ENCODE data around the gene ACY1.
A peak's percentile ranks its signal among the peaks of the same experiment; 100 is the strongest.

Gene ACY1

DNA sequence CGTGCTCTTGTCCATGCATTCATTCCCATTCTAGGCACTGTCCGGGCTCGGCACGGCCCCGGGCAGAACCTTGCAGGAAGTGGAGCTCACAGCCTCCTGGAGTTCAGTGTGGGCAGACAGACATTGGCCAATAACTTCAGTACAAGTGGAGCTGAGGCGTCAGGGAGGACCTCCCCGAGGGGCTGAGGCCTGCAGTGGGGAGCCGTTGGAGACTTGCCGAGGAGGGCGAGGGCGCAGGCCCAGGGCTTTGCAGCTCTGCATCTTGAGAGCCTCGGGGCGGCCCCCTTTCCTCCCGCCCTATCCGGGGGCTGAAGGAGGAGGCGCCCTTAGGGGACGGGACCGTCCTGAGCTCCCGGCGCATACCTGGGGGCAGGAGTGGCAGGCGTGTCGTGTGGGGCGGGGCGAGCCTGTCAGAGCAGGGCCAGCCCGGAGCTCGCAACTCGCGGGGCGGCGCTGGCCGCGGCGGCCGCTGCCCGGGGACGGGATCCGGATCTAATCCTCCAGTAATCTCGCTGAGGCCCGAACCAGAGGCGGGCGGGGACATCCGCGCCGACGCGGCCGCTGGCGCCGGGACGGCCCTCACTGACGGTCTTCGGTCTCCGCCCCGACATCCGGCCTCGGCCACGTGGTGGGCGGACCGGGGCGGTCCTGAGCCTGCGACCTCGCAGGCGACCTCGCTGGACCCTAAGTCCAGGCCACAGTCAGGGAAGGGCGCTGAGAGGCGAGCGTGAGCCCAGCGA, at the start of gene ACY1:
Gene ACY1 (plus strand): TSS at position 698 of the 740 bp plus-strand sequence. CDS start 530 bp downstream, outside the sequence.
- Histone ChIP-seq H3K79me2 (ENCODE audit: control insufficient read depth, low read length) (peaks cover 23% of the 10 kb centered on the region), H3K9me3 (ENCODE audit: control insufficient read depth, insufficient read depth, low read length) (no peaks in the 10 kb centered on the region), H3K36me3 (ENCODE audit: control insufficient read depth, low read length) (peaks cover 6% of the 10 kb centered on the region; the same call in 1 of the 2 replicates), H3K27me3 (ENCODE audit: control insufficient read depth, low read length) (no peaks in the 10 kb centered on the region), H3K4me2 (ENCODE audit: low read length) (peak within 1 kb of the TSS; percentile 99), H3K4me3 (ENCODE audit: low read length) (peak within 1 kb of the TSS; percentile 90), H3K9me2 (replicated peaks; ENCODE audit: control insufficient read depth, low read length) (no peaks in the 10 kb centered on the region), H3F3A (ENCODE audit: control insufficient read depth, insufficient read depth) (peaks cover 14% of the 10 kb centered on the region), H3K27ac (ENCODE audit: low read depth, low read length) (peak within 1 kb of the TSS; percentile 60), H3K4me1 (ENCODE audit: control insufficient read depth, low read length) (peaks cover 30% of the 10 kb centered on the region), H4K20me1 (ENCODE audit: control insufficient read depth, insufficient read depth, low read depth, low read length) (no peaks in the 10 kb centered on the region)
- TF ChIP-seq EZH2phosphoT487 (IDR thresholded peaks at IDR 0.05; ENCODE audit: borderline replicate concordance, low read length) = no peak
- TF ChIP-seq, protein P1, sequence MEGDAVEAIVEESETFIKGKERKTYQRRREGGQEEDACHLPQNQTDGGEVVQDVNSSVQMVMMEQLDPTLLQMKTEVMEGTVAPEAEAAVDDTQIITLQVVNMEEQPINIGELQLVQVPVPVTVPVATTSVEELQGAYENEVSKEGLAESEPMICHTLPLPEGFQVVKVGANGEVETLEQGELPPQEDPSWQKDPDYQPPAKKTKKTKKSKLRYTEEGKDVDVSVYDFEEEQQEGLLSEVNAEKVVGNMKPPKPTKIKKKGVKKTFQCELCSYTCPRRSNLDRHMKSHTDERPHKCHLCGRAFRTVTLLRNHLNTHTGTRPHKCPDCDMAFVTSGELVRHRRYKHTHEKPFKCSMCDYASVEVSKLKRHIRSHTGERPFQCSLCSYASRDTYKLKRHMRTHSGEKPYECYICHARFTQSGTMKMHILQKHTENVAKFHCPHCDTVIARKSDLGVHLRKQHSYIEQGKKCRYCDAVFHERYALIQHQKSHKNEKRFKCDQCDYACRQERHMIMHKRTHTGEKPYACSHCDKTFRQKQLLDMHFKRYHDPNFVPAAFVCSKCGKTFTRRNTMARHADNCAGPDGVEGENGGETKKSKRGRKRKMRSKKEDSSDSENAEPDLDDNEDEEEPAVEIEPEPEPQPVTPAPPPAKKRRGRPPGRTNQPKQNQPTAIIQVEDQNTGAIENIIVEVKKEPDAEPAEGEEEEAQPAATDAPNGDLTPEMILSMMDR (IDR thresholded peaks at IDR 0.05; ENCODE audit: low read depth, low read length, poor library complexity, severe bottlenecking) = no peak

DNA sequence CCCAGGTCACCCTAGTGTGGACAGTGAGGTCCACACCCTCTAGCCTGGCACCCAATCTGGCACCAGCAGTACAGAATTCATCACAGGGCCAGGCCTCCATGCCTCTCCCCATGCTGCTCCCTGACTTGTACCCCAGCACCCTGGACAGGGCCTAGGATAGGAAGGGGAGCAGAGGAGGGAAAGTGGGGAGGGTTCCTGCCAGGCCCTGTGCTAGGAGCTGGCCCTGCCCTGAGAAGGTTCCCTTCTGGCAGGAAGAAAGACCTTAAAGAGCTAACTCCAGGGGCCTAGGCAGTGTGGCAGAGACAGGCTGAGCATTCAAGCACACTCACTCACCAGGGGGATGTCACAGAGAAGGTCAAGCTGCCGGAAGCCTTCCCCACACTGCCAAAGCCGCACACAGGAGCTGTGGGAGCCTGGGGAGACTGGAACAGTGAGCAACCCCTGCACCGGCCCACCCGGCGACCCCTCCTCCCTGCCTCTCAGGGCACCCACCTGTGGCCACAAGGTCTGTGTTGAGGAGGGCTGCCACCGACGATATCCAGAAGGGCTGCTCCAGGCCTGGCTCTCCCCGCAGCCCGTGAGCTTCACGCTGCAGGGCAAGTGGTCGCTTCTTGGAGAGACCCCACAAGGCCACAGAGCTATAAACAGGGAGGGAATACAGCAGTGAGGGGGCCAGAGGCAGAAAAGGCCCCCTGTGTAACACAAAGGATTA, 49.0 kb upstream of the ACY1 start:
- Histone ChIP-seq H3F3A (ENCODE audit: control insufficient read depth, insufficient read depth) (no peaks in the 10 kb centered on the region), H4K20me1 (ENCODE audit: control insufficient read depth, insufficient read depth, low read depth, low read length) (no peaks in the 10 kb centered on the region; the same call in 1 of the 2 replicates), H3K4me1 (ENCODE audit: control insufficient read depth, low read length) (peaks cover 3% of the 10 kb centered on the region), H3K79me2 (ENCODE audit: control insufficient read depth, low read length) (peaks cover 14% of the 10 kb centered on the region), H3K4me2 (ENCODE audit: low read length) (no peak overlapping the region), H3K36me3 (ENCODE audit: control insufficient read depth, low read length) (peaks cover 59% of the 10 kb centered on the region), H3K9me2 (replicated peaks; ENCODE audit: control insufficient read depth, low read length) (no peaks in the 10 kb centered on the region), H3K9me3 (ENCODE audit: control insufficient read depth, insufficient read depth, low read length) (no peaks in the 10 kb centered on the region), H3K27ac (ENCODE audit: low read depth, low read length) (no peak overlapping the region), H3K27me3 (ENCODE audit: control insufficient read depth, low read length) (no peaks in the 10 kb centered on the region), H3K4me3 (ENCODE audit: low read length) (no peak overlapping the region)
- TF ChIP-seq EZH2phosphoT487 (IDR thresholded peaks at IDR 0.05; ENCODE audit: borderline replicate concordance, low read length) = no peak
- TF ChIP-seq, protein P1 (IDR thresholded peaks at IDR 0.05; ENCODE audit: low read depth, low read length, poor library complexity, severe bottlenecking) = no peak

DNA sequence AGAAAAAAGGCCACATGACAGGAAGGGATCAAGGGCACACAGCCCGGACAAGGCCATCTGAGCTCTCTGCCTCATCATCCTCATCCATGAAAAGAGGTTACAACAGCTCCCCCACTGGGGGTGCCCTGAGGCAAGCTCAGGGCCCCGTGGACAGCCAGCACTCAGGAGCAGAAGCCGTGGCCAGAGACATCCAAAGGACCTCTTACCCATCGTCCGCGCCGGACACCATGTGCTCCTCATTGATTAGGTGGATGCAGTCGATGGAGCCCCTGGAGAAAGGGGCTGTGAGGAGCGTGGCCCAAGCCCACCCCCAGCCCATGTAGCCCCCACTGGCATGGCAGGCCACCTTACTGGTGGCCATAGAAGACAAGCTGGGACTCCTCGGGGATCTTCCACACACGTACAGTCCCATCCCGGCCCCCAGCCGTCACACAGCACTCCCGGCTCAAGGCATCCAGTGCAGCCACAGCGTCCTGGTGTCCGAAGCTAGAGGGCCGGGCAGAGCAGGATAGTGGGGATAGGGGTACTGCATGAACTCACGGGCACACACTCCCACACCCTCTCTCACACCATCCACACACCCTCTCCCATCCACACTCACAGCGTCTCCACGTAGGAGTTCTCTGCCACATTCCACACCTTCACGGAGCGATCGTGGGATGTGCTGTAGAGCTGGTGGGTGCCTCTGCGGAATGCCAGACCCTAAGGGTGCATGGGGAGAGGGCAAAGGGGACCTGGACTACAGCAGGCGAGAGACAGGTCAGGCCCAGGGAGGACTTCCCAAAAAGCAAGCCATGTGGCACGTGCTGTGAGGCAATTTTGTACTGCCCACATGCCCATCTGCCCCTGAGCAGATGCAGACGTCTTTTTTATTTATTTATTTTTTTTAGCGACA, 48.1 kb upstream of the ACY1 start:
- Histone ChIP-seq H3K79me2 (ENCODE audit: control insufficient read depth, low read length) (peaks cover 24% of the 10 kb centered on the region), H3K27me3 (ENCODE audit: control insufficient read depth, low read length) (no peaks in the 10 kb centered on the region), H3K36me3 (ENCODE audit: control insufficient read depth, low read length) (peaks cover 68% of the 10 kb centered on the region), H3K4me3 (ENCODE audit: low read length) (no peak overlapping the region), H3K27ac (ENCODE audit: low read depth, low read length) (no peak overlapping the region), H3K9me2 (replicated peaks; ENCODE audit: control insufficient read depth, low read length) (no peaks in the 10 kb centered on the region), H4K20me1 (ENCODE audit: control insufficient read depth, insufficient read depth, low read depth, low read length) (no peaks in the 10 kb centered on the region; the same call in 1 of the 2 replicates), H3K9me3 (ENCODE audit: control insufficient read depth, insufficient read depth, low read length) (no peaks in the 10 kb centered on the region), H3K4me2 (ENCODE audit: low read length) (no peak overlapping the region), H3F3A (ENCODE audit: control insufficient read depth, insufficient read depth) (no peaks in the 10 kb centered on the region), H3K4me1 (ENCODE audit: control insufficient read depth, low read length) (peaks cover 11% of the 10 kb centered on the region)
- TF ChIP-seq, protein P1 (IDR thresholded peaks at IDR 0.05; ENCODE audit: low read depth, low read length, poor library complexity, severe bottlenecking) = no peak
- TF ChIP-seq EZH2phosphoT487 (IDR thresholded peaks at IDR 0.05; ENCODE audit: borderline replicate concordance, low read length) = no peak
